GM18907 (cell line): ENCODE measurements around the gene PTGDR2.

Source experiments
- ATAC-seq: cut with Tn5 transposase; IDR thresholded peaks from one replicate; pipeline ENCODE4 v1.9.1; 2021; ENCODE audit warnings: mild to moderate bottlenecking, moderate library complexity; ENCODE audit not compliant: unreplicated experiment

PTGDR2 gene

DNA sequence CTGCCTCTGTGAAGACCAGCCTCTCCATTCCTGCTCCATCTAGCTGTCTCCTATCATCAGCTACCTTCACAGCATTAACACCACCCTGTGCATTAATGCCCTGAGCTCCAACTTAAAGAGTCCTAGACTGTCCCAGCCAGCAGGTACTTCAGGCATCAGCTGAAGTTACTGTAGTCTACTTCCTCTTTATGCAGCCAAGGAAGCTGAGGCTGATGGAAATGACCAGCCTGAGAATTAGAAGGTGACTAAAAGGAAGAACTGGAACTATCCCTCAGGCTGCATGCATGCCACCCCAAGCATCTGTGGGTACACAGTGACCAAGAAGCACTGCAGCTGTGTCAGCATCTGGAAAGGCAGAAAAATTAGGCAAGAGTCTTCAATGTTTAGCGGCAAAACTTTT lies 42.4 kb downstream of the PTGDR2 start:
- ATAC-seq = no peak

- ATAC-seq = no peak
Observed at GRCh38 chr11:60810569-60810968, 45.2 kb downstream of the PTGDR2 start.

DNA sequence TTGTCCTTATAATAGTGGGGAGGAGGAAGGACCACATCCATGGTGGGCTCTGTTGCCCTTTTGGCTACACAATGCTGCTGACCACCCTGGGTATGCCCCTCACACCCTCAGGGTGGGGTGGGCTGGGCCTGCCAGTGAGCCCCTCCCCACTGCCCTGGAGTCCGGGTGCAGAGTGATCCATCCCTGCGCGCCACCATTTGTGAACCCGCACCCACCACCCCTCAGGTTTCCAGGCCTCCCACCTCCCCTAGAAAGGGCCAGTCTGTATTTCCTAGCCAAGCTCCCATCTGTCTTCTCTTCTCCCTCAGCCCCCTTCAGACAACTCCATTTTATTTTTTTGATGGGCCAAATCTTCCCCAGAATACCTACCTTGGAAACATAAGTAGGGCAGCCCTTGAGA lies 45.6 kb downstream of the PTGDR2 start:
- no peak for ATAC-seq

DNA sequence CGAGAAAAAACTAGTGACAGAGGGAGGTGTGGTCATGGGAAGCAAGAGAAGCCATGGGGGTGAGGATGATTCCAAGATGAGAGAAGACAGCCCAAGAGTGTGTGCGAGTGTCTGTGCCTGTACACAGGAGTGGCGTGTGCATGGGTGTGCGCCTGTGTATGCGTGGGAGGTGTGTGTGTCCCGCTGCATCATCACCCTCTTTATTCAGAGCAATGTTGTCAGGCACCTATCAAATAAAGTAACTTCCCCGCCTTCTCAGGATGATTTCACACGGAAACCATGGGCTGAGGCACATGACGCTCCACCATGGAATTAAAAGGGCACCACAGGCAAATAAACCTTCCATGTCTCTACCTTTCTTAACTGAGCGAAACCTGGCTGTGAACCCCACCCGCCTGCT lies 46.1 kb downstream of the PTGDR2 start:
- no peak for ATAC-seq

DNA sequence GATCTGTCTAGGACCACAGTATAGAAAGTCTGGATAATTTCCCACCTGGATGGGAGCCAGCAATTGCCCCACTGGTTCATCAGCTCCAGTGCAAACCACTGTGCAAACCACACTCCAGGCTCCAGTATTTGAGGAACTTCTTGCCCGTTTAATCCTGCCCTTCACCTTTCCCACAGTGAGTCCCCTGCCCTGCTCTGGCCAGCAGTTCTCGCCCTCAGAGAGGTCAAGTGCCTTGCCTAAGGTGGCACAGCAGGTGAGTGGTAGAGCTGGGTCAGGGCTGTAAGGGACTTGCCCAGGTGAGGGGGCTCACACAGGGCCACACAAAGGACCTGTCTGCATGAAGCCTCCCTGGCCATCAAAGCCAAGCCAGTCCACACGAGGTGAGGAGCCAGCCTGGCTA lies 46.5 kb downstream of the PTGDR2 start:
- no peak for ATAC-seq

DNA sequence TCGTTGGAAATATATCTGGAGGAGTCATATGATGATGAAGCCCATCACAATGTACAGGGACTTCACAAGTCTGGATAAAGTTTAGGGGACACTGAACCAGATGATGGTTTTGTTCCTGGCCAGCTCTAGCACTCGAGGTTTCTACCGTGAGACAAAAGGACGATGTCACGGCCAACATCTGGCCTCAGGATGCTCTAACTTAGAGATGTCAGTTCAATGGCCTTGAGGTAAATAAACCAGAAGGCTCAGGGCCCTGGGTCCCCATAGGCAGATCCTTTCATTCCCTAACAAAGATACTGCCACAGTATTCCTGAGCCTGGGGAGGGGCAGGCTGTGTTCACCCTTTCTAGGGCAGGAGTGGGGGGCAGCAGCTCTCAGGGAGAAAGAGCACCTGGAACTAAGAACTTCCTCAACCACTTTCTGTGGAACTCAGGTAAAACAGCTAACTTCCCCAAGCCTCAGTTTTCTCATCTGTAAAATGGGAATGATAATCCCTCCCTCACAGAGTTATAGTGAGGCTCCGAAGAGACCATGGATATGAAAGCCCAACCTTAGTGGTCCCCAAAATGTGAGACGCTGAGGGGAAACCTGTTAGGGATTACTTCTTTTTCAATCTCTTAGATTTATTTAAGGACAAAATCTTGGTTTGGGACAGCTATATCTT lies 52.3 kb downstream of the PTGDR2 start:
- no peak for ATAC-seq

DNA sequence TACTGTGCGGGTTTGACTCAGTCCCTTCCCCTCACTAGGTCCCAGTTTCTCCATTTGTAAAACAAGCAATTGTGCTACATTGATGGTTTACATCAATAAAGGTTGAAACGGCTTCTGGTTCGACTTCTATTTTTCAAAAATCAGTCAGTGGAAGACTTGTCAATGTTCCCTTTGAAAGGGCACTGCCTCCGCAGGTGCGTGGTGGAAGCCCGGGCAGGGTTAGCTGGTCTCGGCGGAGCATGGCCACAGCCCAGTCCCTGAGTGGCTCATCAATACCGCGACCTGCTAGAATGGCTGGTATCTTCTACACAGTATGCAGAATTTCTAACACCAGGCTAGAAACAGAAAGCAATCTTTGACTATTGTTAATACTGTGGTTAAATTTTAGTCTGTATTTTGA lies 54.6 kb downstream of the PTGDR2 start:
- ATAC-seq = no peak
